Esophagus (tissue), 2 donors: ENCODE measurements around the gene ELF2. TPM values are rescaled to one million over a fixed set of nuclear protein-coding genes. Genes with fewer than 3 reads are reported as not detected.

Experiments used
- H3K27ac ChIP-seq, 2 donors: one replicate each; pipeline ENCODE4 v1.5.1; 2013; ENCODE audit warnings: low read depth in 2 of 2, mild to moderate bottlenecking in 2 of 2, inconsistent platforms in 1 of 2, low read length in 1 of 2, moderate library complexity in 1 of 2
- H3K27me3 ChIP-seq, 2 donors: one replicate each; pipeline ENCODE4 v1.6.1; 2013; ENCODE audit warnings: low read length in 2 of 2, control low read depth in 1 of 2, mild to moderate bottlenecking in 1 of 2; ENCODE audit not compliant: insufficient read depth in 2 of 2, control insufficient read depth in 1 of 2
- H3K36me3 ChIP-seq, 2 donors: one replicate each; pipeline ENCODE4 v1.6.1; 2013; ENCODE audit warnings: low read length in 1 of 2; ENCODE audit not compliant: control insufficient read depth in 2 of 2, insufficient read depth in 2 of 2
- H3K4me1 ChIP-seq, 2 donors: one replicate each; pipeline ENCODE4 v1.6.1; 2013; ENCODE audit warnings: low read length in 1 of 2; ENCODE audit not compliant: control insufficient read depth in 2 of 2, insufficient read depth in 2 of 2
- H3K4me3 ChIP-seq, 2 donors: one replicate each; pipeline ENCODE4 v1.5.1; 2013; ENCODE audit warnings: low read length in 2 of 2, mild to moderate bottlenecking in 2 of 2, low read depth in 1 of 2, moderate library complexity in 1 of 2
- H3K9me3 ChIP-seq, 2 donors: one replicate each; pipeline ENCODE4 v1.6.1; 2013; ENCODE audit warnings: mild to moderate bottlenecking in 2 of 2, low read depth in 1 of 2, low read length in 1 of 2, moderate library complexity in 1 of 2; ENCODE audit not compliant: control insufficient read depth in 2 of 2, insufficient read depth in 1 of 2
- WGBS, 2 donors: extraction: QIAGEN DNeasy Blood & Tissue Kit; methylation state at CpG; one replicate each; pipeline ENCODE4 v1.1.7; 2013; 5-methylcytosine and 5-hydroxymethylcytosine counted together
- polyA plus RNA-seq, 2 donors: library from polyadenylated mRNA; stranded (reverse); fragments of 200-250 nt; gene quantifications; one replicate each; pipeline ENCODE4 v1.2.3, GENCODE V29; 2013
- donor health status: healthy with polysubstance abuse.
- donor health status: Bipolar disorder and iron deficiency.

The ELF2 gene
- polyA plus RNA-seq, 2 donors: 12.4 to 13.6 TPM

- Histone ChIP-seq H3K27ac (no peak overlapping the region), H3K9me3 (no peaks in the 10 kb centered on the region), H3K36me3 (no peaks in the 10 kb centered on the region), H3K27me3 (no peaks in the 10 kb centered on the region), H3K4me3 (no peak overlapping the region), H3K4me1 (peaks cover 5 to 12% of the 10 kb centered on the region in 2 donors)
- 93 to 95% methylated on average over 8 of the region's 8 CpGs for WGBS, 2 donors
Measured at GRCh38 chr4:139146926-139147629, 29.9 kb downstream of the ELF2 start.

- WGBS, 2 donors: 98% methylated on average over 1 of the region's 1 CpG
- no peaks in the 10 kb centered on the region for H3K36me3 ChIP-seq
- H3K4me3 ChIP-seq: no peak overlapping the region
- no peaks in the 10 kb centered on the region for H3K27me3 ChIP-seq
- H3K27ac ChIP-seq: no peak overlapping the region
- peaks cover 5 to 12% of the 10 kb centered on the region in 2 donors for H3K4me1 ChIP-seq
- H3K9me3 ChIP-seq: no peaks in the 10 kb centered on the region
Measured at GRCh38 chr4:139145552-139145932, 31.5 kb downstream of the ELF2 start.

- Histone ChIP-seq H3K27me3 (no peaks in the 10 kb centered on the region), H3K9me3 (no peaks in the 10 kb centered on the region), H3K36me3 (no peaks in the 10 kb centered on the region), H3K4me1 (peaks cover 5 to 12% of the 10 kb centered on the region in 2 donors), H3K27ac (no peak overlapping the region), H3K4me3 (no peak overlapping the region)
- WGBS, 2 donors: 94 to 97% methylated on average over 3 of the region's 3 CpGs
Measured at GRCh38 chr4:139144911-139145551, 32.0 kb downstream of the ELF2 start.

- Histone ChIP-seq H3K4me3 (no peak overlapping the region), H3K9me3 (no peaks in the 10 kb centered on the region), H3K27ac (no peak overlapping the region), H3K4me1 (peaks cover 5 to 12% of the 10 kb centered on the region in 2 donors), H3K36me3 (no peaks in the 10 kb centered on the region), H3K27me3 (no peaks in the 10 kb centered on the region)
- 86 to 91% methylated on average over 7 of the region's 7 CpGs for WGBS, 2 donors
Measured at GRCh38 chr4:139144161-139144859, 32.7 kb downstream of the ELF2 start.

- 76 to 78% methylated on average over 2 of the region's 2 CpGs for WGBS, 2 donors
Measured at GRCh38 chr4:139142980-139143379, 34.0 kb downstream of the ELF2 start.

GRCh38 chr4:139142087-139142486 lies 34.9 kb downstream of the ELF2 start:
- Histone ChIP-seq H3K4me1 (peaks cover 5 to 12% of the 10 kb centered on the region in 2 donors), H3K27me3 (no peaks in the 10 kb centered on the region), H3K9me3 (no peaks in the 10 kb centered on the region), H3K27ac (no peak overlapping the region), H3K36me3 (no peaks in the 10 kb centered on the region), H3K4me3 (no peak overlapping the region)
- WGBS, 2 donors: 80 to 83% methylated on average over 1 of the region's 1 CpG

More at GRCh38 chr4:139142980-139143379, 34.0 kb downstream of the ELF2 start:
- no peaks in the 10 kb centered on the region for H3K27me3 ChIP-seq
- H3K36me3 ChIP-seq: no peaks in the 10 kb centered on the region
- H3K9me3 ChIP-seq: no peaks in the 10 kb centered on the region
- no peak overlapping the region for H3K27ac ChIP-seq
- H3K4me3 ChIP-seq: no peak overlapping the region
- peaks cover 5 to 12% of the 10 kb centered on the region in 2 donors for H3K4me1 ChIP-seq

GRCh38 chr4:139137763-139138162 lies 39.3 kb downstream of the ELF2 start:
- no peak overlapping the region for H3K27ac ChIP-seq
- H3K4me3 ChIP-seq: no peak overlapping the region
- no peaks in the 10 kb centered on the region for H3K4me1 ChIP-seq
- no peaks in the 10 kb centered on the region for H3K27me3 ChIP-seq
- no peaks in the 10 kb centered on the region for H3K36me3 ChIP-seq
- no peaks in the 10 kb centered on the region for H3K9me3 ChIP-seq
- WGBS, 2 donors: 88 to 93% methylated on average over 3 of the region's 3 CpGs

- Histone ChIP-seq H3K9me3 (no peaks in the 10 kb centered on the region), H3K27ac (no peak overlapping the region), H3K4me1 (no peaks in the 10 kb centered on the region), H3K27me3 (no peaks in the 10 kb centered on the region), H3K36me3 (no peaks in the 10 kb centered on the region), H3K4me3 (no peak overlapping the region)
Measured at GRCh38 chr4:139134403-139134802, 42.6 kb downstream of the ELF2 start.

- Histone ChIP-seq H3K27ac (no peak overlapping the region), H3K4me3 (no peak overlapping the region), H3K4me1 (no peaks in the 10 kb centered on the region), H3K27me3 (no peaks in the 10 kb centered on the region), H3K9me3 (no peaks in the 10 kb centered on the region), H3K36me3 (no peaks in the 10 kb centered on the region)
- WGBS, 2 donors: 86 to 88% methylated on average over 3 of the region's 3 CpGs
Measured at GRCh38 chr4:139131209-139131870, 45.7 kb downstream of the ELF2 start.
